OCI-LY1 (cell line): ENCODE data around the gene HDAC9.

Source experiments
- H2AFZ ChIP-seq: fragments of 200-600 bp; sonication (generic), shearing (Covaris generic); 2 replicates; pipeline ENCODE4 v1.6.0; 2014; ENCODE audit warnings: antibody characterized with exemption, mild to moderate bottlenecking, low read length
- H3F3A ChIP-seq: fragments of 200-600 bp; sonication (generic), shearing (Covaris generic); 2 replicates; pipeline ENCODE4 v1.6.0; 2014; ENCODE audit warnings: mild to moderate bottlenecking, antibody characterized with exemption, low read length, moderate library complexity; ENCODE audit not compliant: insufficient read depth
- H3K27ac ChIP-seq: fragments of 200-600 bp; sonication (generic); 2 replicates; pipeline ENCODE4 v1.5.1; 2014; ENCODE audit warnings: low read length, mixed run types, mild to moderate bottlenecking, low read depth; ENCODE audit not compliant: poor library complexity, severe bottlenecking
- H3K27me3 ChIP-seq: fragments of 200-600 bp; sonication (generic); 2 replicates; pipeline ENCODE4 v1.6.0; 2014; ENCODE audit warnings: antibody characterized with exemption, mild to moderate bottlenecking, low read length, moderate library complexity; ENCODE audit not compliant: insufficient read depth
- H3K36me3 ChIP-seq: fragments of 200-600 bp; sonication (generic); 2 replicates; pipeline ENCODE4 v1.6.1; 2014; ENCODE audit warnings: mild to moderate bottlenecking, antibody characterized with exemption, low read length, moderate library complexity, mixed read lengths; ENCODE audit not compliant: insufficient read depth
- H3K4me1 ChIP-seq: fragments of 200-600 bp; sonication (generic); 2 replicates; pipeline ENCODE4 v1.5.1; 2014; ENCODE audit warnings: mild to moderate bottlenecking, low read length, moderate library complexity; ENCODE audit not compliant: insufficient read depth, severe bottlenecking
- H3K4me2 ChIP-seq: fragments of 200-600 bp; sonication (generic), shearing (Covaris generic); 2 replicates; pipeline ENCODE4 v1.6.1; 2014; ENCODE audit warnings: low read length
- H3K4me3 ChIP-seq: fragments of 200-600 bp; sonication (generic); 2 replicates; pipeline ENCODE4 v1.5.1; 2014; ENCODE audit warnings: low read length, low read depth, mild to moderate bottlenecking, mixed read lengths; ENCODE audit not compliant: poor library complexity, severe bottlenecking
- H3K79me2 ChIP-seq: fragments of 200-600 bp; shearing (Covaris generic); 2 replicates; pipeline ENCODE4 v1.6.1; 2016; ENCODE audit warnings: mixed run types, low read length, mixed read lengths; ENCODE audit not compliant: insufficient read depth
- H3K9ac ChIP-seq: fragments of 200-600 bp; sonication (generic), shearing (Covaris generic); 2 replicates; pipeline ENCODE4 v1.6.1; 2014; ENCODE audit warnings: mild to moderate bottlenecking, low read length, mixed read lengths
- H3K9me2 ChIP-seq: fragments of 200-600 bp; sonication (generic), shearing (Covaris generic); 2 replicates; pipeline ENCODE4 v1.6.1; 2014; ENCODE audit warnings: low read depth, mild to moderate bottlenecking, low read length, mixed read lengths
- H3K9me3 ChIP-seq: fragments of 200-600 bp; shearing (Covaris generic); 2 replicates; pipeline ENCODE4 v1.6.1; 2014; ENCODE audit warnings: low read length, mixed read lengths
- H4K20me1 ChIP-seq: fragments of 200-600 bp; sonication (generic), shearing (Covaris generic); 2 replicates; pipeline ENCODE4 v1.6.0; 2016; ENCODE audit warnings: mild to moderate bottlenecking, low read length; ENCODE audit not compliant: insufficient read depth
- EZH2 ChIP-seq: fragments of 200-600 bp; sonication (generic), shearing (Covaris generic); IDR thresholded peaks from 2 replicates; pipeline ENCODE4 v1.8.0; 2017; ENCODE audit warnings: borderline replicate concordance, mixed run types, mild to moderate bottlenecking, antibody characterized with exemption, low read length, moderate library complexity, mixed read lengths
- TF ChIP-seq, protein P1 (sequence below): fragments of 200-600 bp; sonication (generic), shearing (Covaris generic); IDR thresholded peaks from 2 replicates; pipeline ENCODE4 v1.5.1; 2017; ENCODE audit warnings: mild to moderate bottlenecking, antibody characterized with exemption, low read length, moderate library complexity, mixed read lengths

Gene HDAC9

DNA sequence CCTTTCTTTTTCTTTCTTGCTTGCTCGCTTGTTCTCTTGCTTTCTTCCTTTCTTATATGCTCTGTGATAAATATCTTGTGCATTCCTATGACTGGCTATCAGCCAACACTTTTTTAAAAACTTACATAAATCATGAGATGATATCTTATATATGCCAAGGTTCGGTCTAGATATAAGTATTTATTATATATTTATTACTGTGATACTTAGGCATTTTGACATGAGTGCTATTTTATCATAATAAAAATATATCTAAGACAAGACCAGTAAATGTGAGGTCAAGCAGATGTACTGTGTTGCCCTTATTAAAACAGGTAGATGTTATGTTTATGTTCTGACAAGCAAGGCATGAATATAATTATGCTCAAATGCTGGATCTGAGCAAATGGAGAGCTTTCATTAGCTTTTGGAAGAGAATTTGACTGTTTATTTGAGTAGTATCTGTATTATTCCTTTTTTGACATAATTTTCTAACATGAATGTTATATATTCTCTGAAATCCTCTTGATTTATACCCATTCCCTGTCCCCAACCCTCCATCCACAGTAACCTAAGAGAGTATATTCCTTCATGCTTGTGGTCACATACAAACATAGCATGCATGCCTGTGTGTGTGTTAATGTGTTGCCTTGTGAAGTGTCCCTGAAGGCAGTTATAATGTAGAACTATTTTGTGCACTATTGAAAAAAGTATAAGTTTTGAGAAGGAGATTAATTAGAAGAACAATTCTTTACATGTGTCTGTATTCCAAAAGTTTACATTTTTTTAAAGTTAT, 158.0 kb downstream of the HDAC9 start:
- H3K9ac ChIP-seq, result no peak overlapping the region
- H3K9me2 ChIP-seq, result no peaks in the 10 kb centered on the region
- H3K27ac ChIP-seq, result no peak overlapping the region
- no peak overlapping the region for H3K4me2 ChIP-seq
- no peaks in the 10 kb centered on the region for H3K27me3 ChIP-seq
- TF ChIP-seq, protein P1, sequence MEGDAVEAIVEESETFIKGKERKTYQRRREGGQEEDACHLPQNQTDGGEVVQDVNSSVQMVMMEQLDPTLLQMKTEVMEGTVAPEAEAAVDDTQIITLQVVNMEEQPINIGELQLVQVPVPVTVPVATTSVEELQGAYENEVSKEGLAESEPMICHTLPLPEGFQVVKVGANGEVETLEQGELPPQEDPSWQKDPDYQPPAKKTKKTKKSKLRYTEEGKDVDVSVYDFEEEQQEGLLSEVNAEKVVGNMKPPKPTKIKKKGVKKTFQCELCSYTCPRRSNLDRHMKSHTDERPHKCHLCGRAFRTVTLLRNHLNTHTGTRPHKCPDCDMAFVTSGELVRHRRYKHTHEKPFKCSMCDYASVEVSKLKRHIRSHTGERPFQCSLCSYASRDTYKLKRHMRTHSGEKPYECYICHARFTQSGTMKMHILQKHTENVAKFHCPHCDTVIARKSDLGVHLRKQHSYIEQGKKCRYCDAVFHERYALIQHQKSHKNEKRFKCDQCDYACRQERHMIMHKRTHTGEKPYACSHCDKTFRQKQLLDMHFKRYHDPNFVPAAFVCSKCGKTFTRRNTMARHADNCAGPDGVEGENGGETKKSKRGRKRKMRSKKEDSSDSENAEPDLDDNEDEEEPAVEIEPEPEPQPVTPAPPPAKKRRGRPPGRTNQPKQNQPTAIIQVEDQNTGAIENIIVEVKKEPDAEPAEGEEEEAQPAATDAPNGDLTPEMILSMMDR, result no peak
- no peak for TF ChIP-seq EZH2
- H3K36me3 ChIP-seq, result peaks cover 15% of the 10 kb centered on the region
- no peaks in the 10 kb centered on the region for H3K4me1 ChIP-seq
- H3K79me2 ChIP-seq, result no peaks in the 10 kb centered on the region
- H2AFZ ChIP-seq, result no peak overlapping the region
- no peaks in the 10 kb centered on the region for H4K20me1 ChIP-seq
- H3K4me3 ChIP-seq, result no peak overlapping the region
- H3F3A ChIP-seq, result no peaks in the 10 kb centered on the region
- H3K9me3 ChIP-seq, result no peaks in the 10 kb centered on the region

DNA sequence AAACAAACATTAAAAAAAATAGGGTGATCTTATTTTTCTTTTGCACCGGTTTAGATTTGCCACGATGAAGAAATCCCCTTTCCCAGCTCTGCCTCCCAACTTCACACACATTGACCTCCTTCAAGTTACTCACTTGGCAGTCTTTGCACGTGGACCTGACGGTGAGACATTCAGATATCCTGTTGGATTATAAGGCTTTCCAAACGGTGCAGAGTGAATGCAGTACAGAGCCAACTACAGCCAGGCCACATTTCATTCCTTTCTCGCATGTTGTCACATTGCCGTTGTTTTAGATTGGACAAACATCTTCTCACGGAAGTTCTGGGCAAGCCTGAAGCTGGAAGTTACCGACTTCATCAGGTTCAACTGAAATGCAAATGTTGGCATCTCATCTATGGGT, 159.2 kb downstream of the HDAC9 start:
- Histone ChIP-seq H3K9me2 (no peaks in the 10 kb centered on the region), H3K27ac (no peak overlapping the region), H3K9ac (no peak overlapping the region), H3K4me1 (peaks cover 5% of the 10 kb centered on the region), H3K4me2 (no peak overlapping the region), H3K36me3 (peaks cover 13% of the 10 kb centered on the region), H3K27me3 (no peaks in the 10 kb centered on the region), H3K79me2 (no peaks in the 10 kb centered on the region), H3F3A (no peaks in the 10 kb centered on the region), H3K4me3 (no peak overlapping the region), H2AFZ (no peak overlapping the region), H3K9me3 (no peaks in the 10 kb centered on the region), H4K20me1 (no peaks in the 10 kb centered on the region)
- TF ChIP-seq, protein P1, result no peak
- no peak for TF ChIP-seq EZH2

DNA sequence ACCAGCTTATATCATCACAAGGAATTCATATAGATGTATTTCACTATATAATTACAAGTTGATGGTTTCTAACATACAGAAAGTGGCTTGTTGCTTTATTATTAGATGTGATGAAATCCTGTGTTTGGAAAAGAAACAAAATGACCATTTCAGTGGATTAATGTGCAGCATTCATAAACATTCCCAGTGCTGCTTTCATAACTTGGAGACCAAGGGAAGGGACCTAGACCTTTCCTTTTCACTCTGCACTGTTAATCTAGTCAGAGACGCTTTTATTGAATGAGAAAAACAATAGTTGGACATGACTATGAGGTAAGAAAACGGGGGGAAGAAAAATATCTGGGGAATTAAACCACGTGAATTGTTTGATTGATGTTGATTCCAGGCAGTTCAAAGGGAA, 160.0 kb downstream of the HDAC9 start:
- H3K4me3 ChIP-seq, result no peak overlapping the region

More for the DNA sequence above, 160.0 kb downstream of the HDAC9 start:
- no peaks in the 10 kb centered on the region for H3K79me2 ChIP-seq
- TF ChIP-seq EZH2, result no peak
- TF ChIP-seq, protein P1, result no peak
- H3K4me2 ChIP-seq, result no peak overlapping the region
- H3K4me1 ChIP-seq, result peaks cover 12% of the 10 kb centered on the region
- H3F3A ChIP-seq, result no peaks in the 10 kb centered on the region
- no peak overlapping the region for H3K27ac ChIP-seq
- H4K20me1 ChIP-seq, result no peaks in the 10 kb centered on the region
- H3K36me3 ChIP-seq, result peaks cover 11% of the 10 kb centered on the region
- H3K9me3 ChIP-seq, result no peaks in the 10 kb centered on the region
- no peaks in the 10 kb centered on the region for H3K9me2 ChIP-seq
- H3K9ac ChIP-seq, result no peak overlapping the region
- no peak overlapping the region for H2AFZ ChIP-seq
- no peaks in the 10 kb centered on the region for H3K27me3 ChIP-seq
